ENCODE data around the gene DACT1. TPM values are rescaled to one million over a fixed set of nuclear protein-coding genes. Genes with fewer than 3 reads are reported as not detected.

DACT1 gene
- total RNA-seq, 1 donor from 2014 or later = 19.8 TPM

GRCh38 chr14:58666737-58667136 lies 29.0 kb downstream of the DACT1 start:
- DNase-seq (ENCODE audit: low spot score) = no peak

- DNase-seq (ENCODE audit: low spot score) = no peak
Observed at GRCh38 chr14:58667900-58668299, 30.1 kb downstream of the DACT1 start.

GRCh38 chr14:58668848-58669480 lies 31.2 kb downstream of the DACT1 start:
- DNase-seq (ENCODE audit: low spot score) = no peak

- DNase-seq (ENCODE audit: low spot score) = no peak
Observed at GRCh38 chr14:58669556-58670200, 31.9 kb downstream of the DACT1 start.

- no peak for DNase-seq (ENCODE audit: low spot score)
Observed at GRCh38 chr14:58671024-58671423, 33.3 kb downstream of the DACT1 start.

- no peak for DNase-seq (ENCODE audit: low spot score)
Observed at GRCh38 chr14:58671436-58671835, 33.7 kb downstream of the DACT1 start.

- DNase-seq (ENCODE audit: low spot score) = no peak
Observed at GRCh38 chr14:58673722-58674121, 36.0 kb downstream of the DACT1 start.

GRCh38 chr14:58677001-58677400 lies 39.2 kb downstream of the DACT1 start:
- DNase-seq (ENCODE audit: low spot score) = no peak

- no peak for DNase-seq (ENCODE audit: low spot score)
Observed at GRCh38 chr14:58677517-58677916, 39.8 kb downstream of the DACT1 start.

- DNase-seq (ENCODE audit: low spot score) = no peak
Observed at GRCh38 chr14:58677996-58678395, 40.2 kb downstream of the DACT1 start.

- no peak for DNase-seq (ENCODE audit: low spot score)
Observed at GRCh38 chr14:58680698-58681097, 42.9 kb downstream of the DACT1 start.

- DNase-seq (ENCODE audit: low spot score) = no peak
Observed at GRCh38 chr14:58687232-58687795, 49.6 kb downstream of the DACT1 start.

GRCh38 chr14:58690801-58691516 lies 53.2 kb downstream of the DACT1 start:
- peak; percentile 39 for DNase-seq (ENCODE audit: low spot score)

GRCh38 chr14:58693048-58693447 lies 55.3 kb downstream of the DACT1 start:
- no peak for DNase-seq (ENCODE audit: low spot score)

- no peak for DNase-seq (ENCODE audit: low spot score)
Observed at GRCh38 chr14:58695514-58695913, 57.8 kb downstream of the DACT1 start.

GRCh38 chr14:58697266-58697929 lies 59.6 kb downstream of the DACT1 start:
- DNase-seq (ENCODE audit: low spot score) = no peak

Other genes starting within 250 kb of the DACT1 start
- not detected for gene TOMM20L, start 242.0 kb upstream of the DACT1 start, total RNA-seq
- gene TIMM9, start 210.4 kb upstream of the DACT1 start, total RNA-seq = 29.8 TPM
- gene KIAA0586, start 210.2 kb upstream of the DACT1 start, total RNA-seq = 16.0 TPM

Measured in mucosa of gallbladder (tissue), 1 donor.